Activated CD8-positive, alpha-beta memory T cell treated with anti-CD3 and anti-CD28 coated beads for 4 hours (primary cell): ENCODE data around the gene COL12A1.
"Not testable (repeated sequence)": the region's sequence is repeated elsewhere in the genome, so short reads cannot be mapped to it uniquely, and the experiment has no call there.

Experiments
- DNase-seq, 2 donors: peaks; one replicate each; pipeline ENCODE4 v3.0.0-alpha.2; 2020; ENCODE audit warnings: low read depth in 2 of 2

The COL12A1 gene

GRCh38 chr6:75211920-75212590, 6.2 kb upstream of the COL12A1 start:
- no peak for DNase-seq

- DNase-seq = peak in 1 of 2 donors; percentile 33
Measured at GRCh38 chr6:75210885-75211739, 5.3 kb upstream of the COL12A1 start.

- DNase-seq = no peak
Measured at GRCh38 chr6:75209184-75209723, 3.4 kb upstream of the COL12A1 start.

GRCh38 chr6:75208298-75209183, 2.7 kb upstream of the COL12A1 start:
- DNase-seq = peak; percentile 59 to 62

GRCh38 chr6:75206576-75207342, 906 bp upstream of the COL12A1 start:
- no peak for DNase-seq

- DNase-seq = no peak
Measured at GRCh38 chr6:75204959-75205775, 686 bp downstream of the COL12A1 start.

GRCh38 chr6:75204217-75204958, 1.5 kb downstream of the COL12A1 start:
- DNase-seq = no peak

- no peak for DNase-seq
Measured at GRCh38 chr6:75203721-75204120, 2.1 kb downstream of the COL12A1 start.

- DNase-seq = no peak
Measured at GRCh38 chr6:75202676-75203131, 3.1 kb downstream of the COL12A1 start.

GRCh38 chr6:75201901-75202672, 3.8 kb downstream of the COL12A1 start:
- DNase-seq = no peak

GRCh38 chr6:75201021-75201420, 4.8 kb downstream of the COL12A1 start:
- no peak for DNase-seq

- no peak for DNase-seq
Measured at GRCh38 chr6:75199889-75200288, 6.0 kb downstream of the COL12A1 start.

GRCh38 chr6:75196081-75196687, 9.7 kb downstream of the COL12A1 start:
- no peak for DNase-seq

- no peak for DNase-seq
Measured at GRCh38 chr6:75188221-75188925, 17.5 kb downstream of the COL12A1 start.

- DNase-seq = not testable (repeated sequence)
Measured at GRCh38 chr6:75186581-75186980, 19.3 kb downstream of the COL12A1 start.

- DNase-seq = no peak
Measured at GRCh38 chr6:75183099-75183541, 22.7 kb downstream of the COL12A1 start.

- DNase-seq = no peak
Measured at GRCh38 chr6:75180864-75181263, 25.0 kb downstream of the COL12A1 start.
